ENCODE measurements around the gene RGS9. TPM values are rescaled to one million over a fixed set of nuclear protein-coding genes. Genes with fewer than 3 reads are reported as not detected.
A peak's percentile ranks its signal among the peaks of the same experiment; 100 is the strongest.

The RGS9 gene
- total RNA-seq, 1 donor from 2014 or later = 6.5 TPM

DNA sequence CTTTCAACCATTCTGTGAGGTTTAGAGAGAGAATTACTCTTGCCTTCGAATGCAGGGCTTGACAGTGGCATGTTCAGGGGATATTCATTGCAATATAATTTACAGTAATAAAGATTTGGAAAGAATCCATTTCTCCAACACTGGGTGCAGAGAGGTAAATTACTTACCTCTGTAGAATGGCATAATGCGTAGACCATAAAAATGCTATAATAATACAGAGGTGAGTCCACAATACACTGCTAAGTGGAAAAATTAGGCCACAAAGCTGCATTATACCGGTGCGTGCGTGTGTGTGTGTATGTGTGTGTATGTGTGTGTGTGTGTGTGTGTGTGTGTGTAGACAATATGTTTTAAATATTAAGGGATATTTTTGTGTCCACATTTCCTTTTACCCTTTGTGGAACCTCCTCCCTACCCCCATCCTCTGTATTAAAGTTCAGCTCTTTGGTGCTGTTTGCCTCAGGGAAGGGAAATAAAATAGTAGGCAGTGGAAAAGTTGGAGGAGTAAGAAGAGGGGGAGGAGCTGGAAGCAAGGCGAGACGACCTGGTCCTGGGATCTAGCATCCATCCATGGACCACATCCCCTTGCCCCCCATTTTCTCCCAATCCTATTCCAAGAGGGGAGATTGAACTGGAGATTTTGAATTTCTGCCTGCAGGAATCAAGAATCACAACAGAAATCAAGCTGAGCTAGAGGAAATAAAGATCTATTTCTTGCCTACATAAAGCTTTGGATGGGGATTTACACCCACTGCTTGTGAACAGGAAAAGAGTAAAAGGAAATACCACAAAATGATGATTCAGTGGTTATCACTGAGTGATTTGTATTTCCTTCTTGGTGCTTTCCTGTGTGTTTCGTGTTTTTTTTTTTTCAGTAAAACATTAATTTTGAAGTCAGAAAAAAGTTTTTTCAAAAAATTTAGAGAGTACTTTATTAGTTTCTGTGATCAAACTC lies 124.8 kb downstream of the RGS9 start:
- Mint-ChIP-seq H3K4me1 (ENCODE audit: unreplicated experiment) (peaks cover 2% of the 10 kb centered on the region), H3K9me3 (ENCODE audit: unreplicated experiment) (peaks cover 6% of the 10 kb centered on the region), H3K27me3 (ENCODE audit: unreplicated experiment) (no peaks in the 10 kb centered on the region), H3K4me3 (ENCODE audit: unreplicated experiment) (no peak overlapping the region), H3K36me3 (ENCODE audit: unreplicated experiment) (peaks cover 3% of the 10 kb centered on the region), H3K27ac (ENCODE audit: unreplicated experiment) (no peak overlapping the region)
- DNase-seq (ENCODE audit: extremely low spot score, unreplicated experiment) = peak; percentile 5
- TF ChIP-seq, protein P1, sequence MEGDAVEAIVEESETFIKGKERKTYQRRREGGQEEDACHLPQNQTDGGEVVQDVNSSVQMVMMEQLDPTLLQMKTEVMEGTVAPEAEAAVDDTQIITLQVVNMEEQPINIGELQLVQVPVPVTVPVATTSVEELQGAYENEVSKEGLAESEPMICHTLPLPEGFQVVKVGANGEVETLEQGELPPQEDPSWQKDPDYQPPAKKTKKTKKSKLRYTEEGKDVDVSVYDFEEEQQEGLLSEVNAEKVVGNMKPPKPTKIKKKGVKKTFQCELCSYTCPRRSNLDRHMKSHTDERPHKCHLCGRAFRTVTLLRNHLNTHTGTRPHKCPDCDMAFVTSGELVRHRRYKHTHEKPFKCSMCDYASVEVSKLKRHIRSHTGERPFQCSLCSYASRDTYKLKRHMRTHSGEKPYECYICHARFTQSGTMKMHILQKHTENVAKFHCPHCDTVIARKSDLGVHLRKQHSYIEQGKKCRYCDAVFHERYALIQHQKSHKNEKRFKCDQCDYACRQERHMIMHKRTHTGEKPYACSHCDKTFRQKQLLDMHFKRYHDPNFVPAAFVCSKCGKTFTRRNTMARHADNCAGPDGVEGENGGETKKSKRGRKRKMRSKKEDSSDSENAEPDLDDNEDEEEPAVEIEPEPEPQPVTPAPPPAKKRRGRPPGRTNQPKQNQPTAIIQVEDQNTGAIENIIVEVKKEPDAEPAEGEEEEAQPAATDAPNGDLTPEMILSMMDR (IDR thresholded peaks at IDR 0.05) = no peak

DNA sequence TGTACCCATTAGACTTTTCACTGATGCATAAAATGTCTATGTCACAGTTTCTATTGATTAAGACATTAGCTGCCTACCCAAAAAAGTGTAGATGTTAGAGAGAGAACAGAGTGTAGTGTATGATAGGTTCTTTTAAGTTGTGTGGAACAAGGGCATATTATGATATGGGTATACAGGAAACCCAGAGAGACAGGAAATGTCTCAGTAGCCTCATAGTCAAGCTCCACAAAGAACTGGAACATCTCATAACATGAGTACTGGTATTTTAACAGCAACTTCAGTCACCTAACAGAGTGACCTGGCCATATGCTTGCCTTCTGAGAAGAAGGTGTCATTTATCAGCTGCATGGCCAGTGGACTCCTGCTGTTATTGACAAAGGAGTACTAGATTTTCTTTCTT lies 128.1 kb downstream of the RGS9 start:
- no peak overlapping the region for H3K27ac Mint-ChIP-seq (ENCODE audit: unreplicated experiment)
- TF ChIP-seq, protein P1 (IDR thresholded peaks at IDR 0.05) = no peak
- peaks cover 10% of the 10 kb centered on the region for H3K4me1 Mint-ChIP-seq (ENCODE audit: unreplicated experiment)
- peak; percentile 4 for DNase-seq (ENCODE audit: extremely low spot score, unreplicated experiment)
- peaks cover 19% of the 10 kb centered on the region for H3K9me3 Mint-ChIP-seq (ENCODE audit: unreplicated experiment)
- H3K36me3 Mint-ChIP-seq (ENCODE audit: unreplicated experiment) = peaks cover 3% of the 10 kb centered on the region
- H3K4me3 Mint-ChIP-seq (ENCODE audit: unreplicated experiment) = no peak overlapping the region
- H3K27me3 Mint-ChIP-seq (ENCODE audit: unreplicated experiment) = no peaks in the 10 kb centered on the region

DNA sequence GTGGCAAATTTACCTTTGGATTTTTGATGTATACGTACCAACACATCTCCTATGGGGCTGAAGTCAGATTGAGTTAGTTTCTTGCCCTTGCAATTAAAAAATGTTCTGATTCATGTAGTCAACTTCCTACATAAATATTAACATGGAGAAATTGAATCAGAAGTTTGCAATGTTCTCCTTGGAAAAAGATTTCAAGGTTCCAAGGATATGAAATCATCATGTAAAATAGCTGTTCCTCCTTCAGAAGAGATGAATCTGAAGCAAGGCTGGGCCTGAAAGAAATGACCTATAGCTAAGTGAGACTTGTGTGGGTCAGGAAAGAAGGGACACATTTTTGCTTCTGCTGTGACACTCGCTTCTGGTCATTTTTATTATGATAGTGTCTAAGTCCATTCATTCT lies 131.7 kb downstream of the RGS9 start:
- no peak for DNase-seq (ENCODE audit: extremely low spot score, unreplicated experiment)
- TF ChIP-seq, protein P1 (IDR thresholded peaks at IDR 0.05) = no peak
- Mint-ChIP-seq H3K27me3 (ENCODE audit: unreplicated experiment) (no peaks in the 10 kb centered on the region), H3K4me1 (ENCODE audit: unreplicated experiment) (peaks cover 11% of the 10 kb centered on the region), H3K4me3 (ENCODE audit: unreplicated experiment) (no peak overlapping the region), H3K36me3 (ENCODE audit: unreplicated experiment) (peaks cover 3% of the 10 kb centered on the region), H3K9me3 (ENCODE audit: unreplicated experiment) (peaks cover 19% of the 10 kb centered on the region), H3K27ac (ENCODE audit: unreplicated experiment) (peak overlapping the region; percentile 50)

DNA sequence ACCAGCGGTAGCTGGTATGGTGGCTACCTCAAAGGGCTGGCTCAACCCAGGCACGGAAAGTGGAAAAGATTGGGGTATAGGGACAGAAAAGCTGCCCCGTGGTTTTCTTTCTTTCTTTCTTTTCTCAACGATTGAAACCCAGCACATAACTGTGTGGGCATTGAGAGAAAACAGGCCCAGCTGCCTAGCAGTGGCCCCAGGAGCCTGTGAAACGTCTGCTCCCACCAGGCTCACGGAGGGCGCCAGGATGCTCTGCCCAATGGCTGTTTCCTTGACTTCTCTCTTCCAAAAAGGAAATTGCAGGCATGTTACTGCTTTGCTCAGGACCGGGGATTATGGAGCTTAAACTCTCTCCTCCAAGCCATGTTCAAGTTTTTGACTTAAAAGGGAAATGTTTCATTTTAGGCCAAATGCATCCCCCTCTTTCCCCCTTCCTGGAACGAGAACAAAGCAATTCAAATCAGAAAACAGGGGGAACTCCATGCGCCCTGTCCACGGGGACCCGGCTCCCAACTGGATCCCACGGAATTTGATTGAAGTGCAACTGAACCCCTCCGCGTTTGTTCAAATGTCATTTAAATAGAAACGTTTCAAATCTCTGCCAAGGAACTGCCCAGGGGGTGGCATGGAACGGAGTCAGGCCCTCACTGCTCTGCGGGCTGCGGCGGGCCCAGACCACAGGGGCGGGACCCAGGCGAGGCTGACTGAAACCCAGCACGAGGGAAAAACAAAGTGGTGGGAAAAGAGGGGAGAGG lies 133.5 kb downstream of the RGS9 start:
- peaks cover 23% of the 10 kb centered on the region for H3K9me3 Mint-ChIP-seq (ENCODE audit: unreplicated experiment)

More for the DNA sequence above, 133.5 kb downstream of the RGS9 start:
- TF ChIP-seq, protein P1 (IDR thresholded peaks at IDR 0.05) = no peak
- Mint-ChIP-seq H3K27ac (ENCODE audit: unreplicated experiment) (no peak overlapping the region), H3K27me3 (ENCODE audit: unreplicated experiment) (no peaks in the 10 kb centered on the region), H3K4me3 (ENCODE audit: unreplicated experiment) (no peak overlapping the region), H3K36me3 (ENCODE audit: unreplicated experiment) (peaks cover 3% of the 10 kb centered on the region), H3K4me1 (ENCODE audit: unreplicated experiment) (peaks cover 11% of the 10 kb centered on the region)
- DNase-seq (ENCODE audit: extremely low spot score, unreplicated experiment) = peak; percentile 67

Data from osteocyte (in vitro differentiated cells).